ENCODE measurements around the gene CHST12. TPM values are rescaled to one million over a fixed set of nuclear protein-coding genes. Genes with fewer than 3 reads are reported as not detected.

The CHST12 gene
- total RNA-seq, 2 donors from 2014 or later = 14.5 to 18.5 TPM

GRCh38 chr7:2357571-2357970 is 45.8 kb upstream of the CHST12 start:
- Mint-ChIP-seq H3K36me3 (ENCODE audit: low read depth) (peaks cover 50% of the 10 kb centered on the region), H3K4me3 (no peak overlapping the region), H3K27me3 (ENCODE audit: insufficient read depth) (no peaks in the 10 kb centered on the region), H3K4me1 (peaks cover 16% of the 10 kb centered on the region), H3K27ac (no peak overlapping the region), H3K9me3 (no peaks in the 10 kb centered on the region)
- DNase-seq = no peak
- no peak for TF ChIP-seq CTCF (conservative IDR thresholded peaks at IDR 0.05)
- H3K27ac ChIP-seq (ENCODE audit: low read depth, low read length) = no peak overlapping the region
- no peak overlapping the region for H3K9ac ChIP-seq (ENCODE audit: extremely low read depth, low read length, poor library complexity, severe bottlenecking)
- peaks cover 6% of the 10 kb centered on the region for H3K4me1 ChIP-seq (ENCODE audit: control insufficient read depth, insufficient read depth, low read length)
- H3K9me3 ChIP-seq (ENCODE audit: control insufficient read depth, low read length) = no peaks in the 10 kb centered on the region
- peaks cover 52% of the 10 kb centered on the region for H3K36me3 ChIP-seq (ENCODE audit: control insufficient read depth, insufficient read depth, low read length)
- H3K27me3 ChIP-seq (ENCODE audit: control insufficient read depth, insufficient read depth, low read length, poor library complexity, severe bottlenecking) = no peaks in the 10 kb centered on the region
- WGBS, 2 experiments (ENCODE audit: insufficient coverage in 1 of 2, insufficient read length in 1 of 2) = 96 to 100% methylated on average over 3 to 6 of the region's 6 CpGs
- H3K4me3 ChIP-seq (ENCODE audit: low read length) = peak overlapping the region; percentile 65

GRCh38 chr7:2358968-2359527 is 44.4 kb upstream of the CHST12 start:
- Mint-ChIP-seq H3K4me1 (peaks cover 16% of the 10 kb centered on the region), H3K4me3 (no peak overlapping the region), H3K9me3 (no peaks in the 10 kb centered on the region), H3K27ac (peak overlapping the region; percentile 57), H3K36me3 (ENCODE audit: low read depth) (peaks cover 63% of the 10 kb centered on the region), H3K27me3 (ENCODE audit: insufficient read depth) (no peaks in the 10 kb centered on the region)
- Histone ChIP-seq H3K36me3 (ENCODE audit: control insufficient read depth, insufficient read depth, low read length) (peaks cover 67% of the 10 kb centered on the region), H3K27ac (ENCODE audit: low read depth, low read length) (no peak overlapping the region), H3K27me3 (ENCODE audit: control insufficient read depth, insufficient read depth, low read length, poor library complexity, severe bottlenecking) (no peaks in the 10 kb centered on the region), H3K4me1 (ENCODE audit: control insufficient read depth, insufficient read depth, low read length) (peaks cover 6% of the 10 kb centered on the region), H3K9ac (ENCODE audit: extremely low read depth, low read length, poor library complexity, severe bottlenecking) (no peak overlapping the region), H3K4me3 (ENCODE audit: low read length) (peak overlapping the region; percentile 28), H3K9me3 (ENCODE audit: control insufficient read depth, low read length) (no peaks in the 10 kb centered on the region)
- 94 to 96% methylated on average over 6 to 8 of the region's 8 CpGs for WGBS, 2 experiments (ENCODE audit: insufficient coverage in 1 of 2, insufficient read length in 1 of 2)
- no peak for TF ChIP-seq CTCF (conservative IDR thresholded peaks at IDR 0.05)
- DNase-seq = no peak

GRCh38 chr7:2359610-2360009 is 43.8 kb upstream of the CHST12 start:
- Mint-ChIP-seq H3K4me3 (no peak overlapping the region), H3K4me1 (peaks cover 16% of the 10 kb centered on the region), H3K27ac (peak overlapping the region; percentile 78), H3K9me3 (no peaks in the 10 kb centered on the region), H3K27me3 (ENCODE audit: insufficient read depth) (no peaks in the 10 kb centered on the region), H3K36me3 (ENCODE audit: low read depth) (peaks cover 68% of the 10 kb centered on the region)
- WGBS, 2 experiments (ENCODE audit: insufficient coverage in 1 of 2, insufficient read length in 1 of 2) = 93 to 95% methylated on average over 7 to 11 of the region's 11 CpGs
- H3K27me3 ChIP-seq (ENCODE audit: control insufficient read depth, insufficient read depth, low read length, poor library complexity, severe bottlenecking) = no peaks in the 10 kb centered on the region
- H3K9me3 ChIP-seq (ENCODE audit: control insufficient read depth, low read length) = no peaks in the 10 kb centered on the region
- peaks cover 73% of the 10 kb centered on the region for H3K36me3 ChIP-seq (ENCODE audit: control insufficient read depth, insufficient read depth, low read length)
- TF ChIP-seq CTCF (conservative IDR thresholded peaks at IDR 0.05) = no peak
- H3K27ac ChIP-seq (ENCODE audit: low read depth, low read length) = no peak overlapping the region
- DNase-seq = no peak
- H3K4me3 ChIP-seq (ENCODE audit: low read length) = peak overlapping the region; percentile 28
- H3K9ac ChIP-seq (ENCODE audit: extremely low read depth, low read length, poor library complexity, severe bottlenecking) = no peak overlapping the region
- peaks cover 6% of the 10 kb centered on the region for H3K4me1 ChIP-seq (ENCODE audit: control insufficient read depth, insufficient read depth, low read length)
